ENCODE measurements around the gene OR5B21.

Gene OR5B21

GRCh38 chr11:58465690-58466089 lies 42.2 kb downstream of the OR5B21 start:
- H3K36me3 ChIP-seq, result no peaks in the 10 kb centered on the region
- no peak for TF ChIP-seq CTCF (IDR thresholded peaks at IDR 0.05)
- H3K4me3 ChIP-seq (ENCODE audit: low read depth in 1 of 2, low read length in 1 of 2), result no peak overlapping the region
- H3K9me3 ChIP-seq, result no peaks in the 10 kb centered on the region
- H3K27ac ChIP-seq, result no peak overlapping the region
- H3K4me1 ChIP-seq (ENCODE audit: control insufficient read depth in 1 of 2, insufficient read depth in 1 of 2, low read depth in 1 of 2, low read length in 1 of 2), result no peaks in the 10 kb centered on the region
- no peaks in the 10 kb centered on the region for H3K27me3 ChIP-seq
